Uterus (tissue), 4 donors: ENCODE measurements around the gene NUP54. TPM values are rescaled to one million over a fixed set of nuclear protein-coding genes. Genes with fewer than 3 reads are reported as not detected.

Experiments
- DNase-seq, 2 donors: peaks; one replicate each; pipeline ENCODE4 v3.0.0-alpha.2; 2019 to 2020
- H3K27ac ChIP-seq, 2 donors: fragments of 200-600 bp; sonication (generic); 1 replicate in 1 of 2; 2 replicates in 1 of 2; pipeline ENCODE4 v1.5.1; 2016 to 2018
- H3K27me3 ChIP-seq, 2 donors: fragments of 200-600 bp; sonication (generic); one replicate each; pipeline ENCODE4 v1.5.1; 2018 to 2019; ENCODE audit warnings: control low read depth in 1 of 2
- H3K36me3 ChIP-seq, 2 donors: fragments of 200-600 bp; sonication (generic); one replicate each; pipeline ENCODE4 v1.5.1; 2019; ENCODE audit warnings: control low read depth in 1 of 2
- H3K4me1 ChIP-seq, 2 donors: fragments of 200-600 bp; sonication (generic); one replicate each; pipeline ENCODE4 v1.5.1; 2018 to 2019; ENCODE audit warnings: control low read depth in 1 of 2
- H3K4me3 ChIP-seq, 2 donors: fragments of 200-600 bp; sonication (generic); 1 replicate in 1 of 2; 2 replicates in 1 of 2; pipeline ENCODE4 v1.5.1; 2018 to 2019; ENCODE audit warnings: mild to moderate bottlenecking in 1 of 2
- H3K9me3 ChIP-seq, 2 donors: fragments of 200-600 bp; sonication (generic); one replicate each; pipeline ENCODE4 v1.5.1; 2019; ENCODE audit warnings: control low read depth in 1 of 2
- CTCF ChIP-seq, 4 experiments: fragments of 200-600 bp in 2 of 4; fragments of 450-650 bp in 2 of 4; sonication (generic) in 2 of 4; IDR thresholded peaks; one replicate each; pipeline ENCODE4 v1.5.1; 2016 to 2019; ENCODE audit warnings: antibody characterized with exemption in 4 of 4, mild to moderate bottlenecking in 2 of 4, moderate library complexity in 1 of 4
- POLR2A ChIP-seq, 2 donors: fragments of 450-650 bp; IDR thresholded peaks; one replicate each; pipeline ENCODE4 v1.6.1; 2016; ENCODE audit warnings: antibody characterized with exemption in 2 of 2, mild to moderate bottlenecking in 1 of 2, moderate library complexity in 1 of 2
- intact Hi-C: fragments of 100-400 bp; cut with DNase I; formaldehyde crosslinking; loops from one replicate; pipeline ENCODE4 v1.15.1; 2023; ENCODE audit warnings: low total_unique reads
- total RNA-seq, 4 donors: library from RNA; depleted of rRNA in 3 of 4; stranded (reverse); fragments of >200 nt in 3 of 4; gene quantifications; one replicate each; pipeline versions ENCODE4 v1.1.0 to v1.2.4, GENCODE V29; 2014 to 2023
- donor health status: DM: yes; HTN: yes; CAD: no.

Gene NUP54
- total RNA-seq, 4 donors from 2014 or later: 31.2 to 99.5 (median 62.6) TPM

- no peaks in the 10 kb centered on the region for H3K27me3 ChIP-seq
- no peak overlapping the region for H3K27ac ChIP-seq
- no peak for DNase-seq
- H3K4me3 ChIP-seq: no peak overlapping the region
- no peaks in the 10 kb centered on the region for H3K36me3 ChIP-seq
- TF ChIP-seq POLR2A (IDR thresholded peaks at IDR 0.05): no peak
- no peak for TF ChIP-seq CTCF (IDR thresholded peaks at IDR 0.05)
- intact Hi-C loops: no loop called here
- H3K9me3 ChIP-seq: no peaks in the 10 kb centered on the region
- H3K4me1 ChIP-seq: no peaks in the 10 kb centered on the region
These were observed 5.2 kb upstream of the NUP54 start for GRCh38 chr4:76153356-76153755.

GRCh38 chr4:76147454-76148141 is 599 bp downstream of the NUP54 start:
- DNase-seq: peak in 1 of 2 donors; percentile 20
- Histone ChIP-seq H3K4me1 (no peaks in the 10 kb centered on the region), H3K27ac (peak overlapping the region; percentile 89 to 92), H3K9me3 (no peaks in the 10 kb centered on the region), H3K4me3 (peak overlapping the region; percentile 76 to 96), H3K27me3 (no peaks in the 10 kb centered on the region), H3K36me3 (no peaks in the 10 kb centered on the region)
- TF ChIP-seq CTCF (IDR thresholded peaks at IDR 0.05) (no peak), POLR2A (IDR thresholded peaks at IDR 0.05) (no peak)
- intact Hi-C loops: no loop called here

- H3K4me3 ChIP-seq: no peak overlapping the region
- H3K27ac ChIP-seq: no peak overlapping the region
- intact Hi-C loops: no loop called here
- no peak for DNase-seq
- H3K4me1 ChIP-seq: no peaks in the 10 kb centered on the region
- no peaks in the 10 kb centered on the region for H3K27me3 ChIP-seq
- H3K9me3 ChIP-seq: no peaks in the 10 kb centered on the region
- TF ChIP-seq POLR2A (IDR thresholded peaks at IDR 0.05): no peak
- TF ChIP-seq CTCF (IDR thresholded peaks at IDR 0.05): no peak
- no peaks in the 10 kb centered on the region for H3K36me3 ChIP-seq
These were observed 3.7 kb downstream of the NUP54 start for GRCh38 chr4:76144546-76144945.

GRCh38 chr4:76141241-76141640 is 7.0 kb downstream of the NUP54 start:
- intact Hi-C loops: no loop called here
- TF ChIP-seq POLR2A (IDR thresholded peaks at IDR 0.05): no peak
- no peak for TF ChIP-seq CTCF (IDR thresholded peaks at IDR 0.05)
- no peaks in the 10 kb centered on the region for H3K27me3 ChIP-seq
- H3K4me3 ChIP-seq: no peak overlapping the region
- no peak overlapping the region for H3K27ac ChIP-seq
- H3K9me3 ChIP-seq: no peaks in the 10 kb centered on the region
- H3K4me1 ChIP-seq: no peaks in the 10 kb centered on the region
- no peaks in the 10 kb centered on the region for H3K36me3 ChIP-seq
- DNase-seq: no peak

GRCh38 chr4:76127754-76128153 is 20.4 kb downstream of the NUP54 start:
- Histone ChIP-seq H3K27me3 (no peaks in the 10 kb centered on the region), H3K27ac (no peak overlapping the region), H3K4me1 (no peaks in the 10 kb centered on the region), H3K36me3 (no peaks in the 10 kb centered on the region), H3K9me3 (no peaks in the 10 kb centered on the region), H3K4me3 (no peak overlapping the region)
- intact Hi-C loops: no loop called here
- no peak for DNase-seq
- TF ChIP-seq CTCF (IDR thresholded peaks at IDR 0.05) (no peak), POLR2A (IDR thresholded peaks at IDR 0.05) (no peak)
